H1 (cell line): ENCODE data around the gene LRTM1. TPM values are rescaled to one million over a fixed set of nuclear protein-coding genes. Genes with fewer than 3 reads are reported as not detected.

Experiments
- CHD7 ChIP-seq: fragments of 300-600 bp; sonication (generic); IDR thresholded peaks from 2 replicates; pipeline ENCODE4 v1.7.1; 2012; ENCODE audit warnings: low read length, moderate library complexity, mild to moderate bottlenecking, inconsistent platforms; ENCODE audit not compliant: insufficient replicate concordance
- EGR1 ChIP-seq: IDR thresholded peaks from 2 replicates; pipeline ENCODE4 v1.6.1; 2011; ENCODE audit warnings: low read depth, low read length, borderline replicate concordance
- HDAC2 ChIP-seq, 2 experiments: fragments of 300-600 bp in 1 of 2; sonication (generic) in 1 of 2; IDR thresholded peaks; 2 replicates each; pipeline ENCODE4 v1.6.1; 2011 to 2012; ENCODE audit warnings: low read depth in 2 of 2, low read length in 2 of 2, mild to moderate bottlenecking in 2 of 2, moderate library complexity in 2 of 2, borderline replicate concordance in 1 of 2, inconsistent platforms in 1 of 2
- KDM5A ChIP-seq: fragments of 200-600 bp; IDR thresholded peaks from 2 replicates; pipeline ENCODE4 v1.7.1; 2012; ENCODE audit warnings: mild to moderate bottlenecking, low read length, inconsistent platforms, mixed read lengths
- RFX5 ChIP-seq: IDR thresholded peaks from 2 replicates; pipeline ENCODE4 v1.6.1; 2011; ENCODE audit warnings: low read depth, low read length, improper control_type of control experiment, borderline replicate concordance
- SIN3A ChIP-seq, 2 experiments: IDR thresholded peaks in 1 of 2; conservative IDR thresholded peaks in 1 of 2; 2 replicates each; pipeline ENCODE4 v1.6.1; 2011 to 2012; ENCODE audit warnings: low read length in 2 of 2, improper control_type of control experiment in 1 of 2, low read depth in 1 of 2, mild to moderate bottlenecking in 1 of 2
- polyA plus RNA-seq, 7 experiments: library from polyadenylated mRNA; depleted of rRNA in 3 of 7; stranded (reverse) in 5 of 7; unstranded in 2 of 7; fragments of >200 nt in 5 of 7; fragments of 200-250 nt in 2 of 7; gene quantifications; 1 replicate in 5 of 7; 2 replicates in 1 of 7; 4 replicates in 1 of 7; pipeline versions ENCODE4 v1.2.1 to v1.2.3, GENCODE V29; 2011 to 2013; ENCODE audit warnings: missing spikeins in 2 of 7, mixed read lengths in 2 of 7
- total RNA-seq: library from RNA; stranded (reverse); fragmentation: NEBNext Ultra II Directional; extraction: Animal tissue kit (Norgen Biotek cat#: 25700); gene quantifications from 2 replicates; pipeline ENCODE4 v1.2.1, GENCODE V29; 2021

Gene LRTM1
- total and polyA plus RNA-seq, 2 of the 8 experiments (the other 6 are each of a cell fraction or from before 2014, with no cell fraction given): not detected

- no peak for TF ChIP-seq CHD7
- TF ChIP-seq SIN3A (conservative IDR thresholded peaks at IDR 0.05 in 1 of 2, IDR thresholded peaks at IDR 0.05 in 1 of 2; ENCODE audit: low read depth in 1 of 2, low read length in 2 of 2): no peak
- TF ChIP-seq HDAC2 (IDR thresholded peaks at IDR 0.05; ENCODE audit: borderline replicate concordance in 1 of 2, low read depth in 2 of 2, low read length in 2 of 2): no peak
- no peak for TF ChIP-seq KDM5A
- TF ChIP-seq RFX5: no peak
- TF ChIP-seq EGR1: no peak
Observed at GRCh38 chr3:54965746-54966145, 37.9 kb upstream of the LRTM1 start (continued).
